GM19351 (cell line): ENCODE measurements around the gene SLC1A7.
"Not testable (repeated sequence)": the region's sequence is repeated elsewhere in the genome, so short reads cannot be mapped to it uniquely, and the experiment has no call there.

Experiments used
- ATAC-seq: cut with Tn5 transposase; IDR thresholded peaks from one replicate; pipeline ENCODE4 v1.9.1; 2021; ENCODE audit warnings: mild to moderate bottlenecking, moderate library complexity; ENCODE audit not compliant: unreplicated experiment

The SLC1A7 gene

GRCh38 chr1:53142226-53142853 lies at the start of gene SLC1A7:
TSS of gene SLC1A7 (minus strand) at chr1:53142638. CDS start at chr1:53142449, 189 bp downstream.
- no peak for ATAC-seq

GRCh38 chr1:53190210-53190611 lies 47.8 kb upstream of the SLC1A7 start:
- no peak for ATAC-seq

- ATAC-seq = no peak
These were observed 46.6 kb upstream of the SLC1A7 start for GRCh38 chr1:53189061-53189460.

GRCh38 chr1:53188099-53188498 lies 45.7 kb upstream of the SLC1A7 start:
- ATAC-seq = no peak

- ATAC-seq = no peak
These were observed 45.0 kb upstream of the SLC1A7 start for GRCh38 chr1:53187401-53187800.

- ATAC-seq = no peak
These were observed 44.1 kb upstream of the SLC1A7 start for GRCh38 chr1:53186533-53186932.

GRCh38 chr1:53185955-53186297 lies 43.5 kb upstream of the SLC1A7 start:
- ATAC-seq = not testable (repeated sequence)

GRCh38 chr1:53183095-53183990 lies 40.9 kb upstream of the SLC1A7 start:
- ATAC-seq = no peak

GRCh38 chr1:53182716-53183094 lies 40.3 kb upstream of the SLC1A7 start:
- ATAC-seq = no peak

GRCh38 chr1:53182111-53182593 lies 39.7 kb upstream of the SLC1A7 start:
- ATAC-seq = no peak

- ATAC-seq = no peak
These were observed 38.5 kb upstream of the SLC1A7 start for GRCh38 chr1:53180951-53181350.

- no peak for ATAC-seq
These were observed 37.8 kb upstream of the SLC1A7 start for GRCh38 chr1:53180226-53180625.

- ATAC-seq = no peak
These were observed 34.2 kb upstream of the SLC1A7 start for GRCh38 chr1:53176452-53177208.

- ATAC-seq = no peak
These were observed 32.8 kb upstream of the SLC1A7 start for GRCh38 chr1:53174971-53175913.

- no peak for ATAC-seq
These were observed 30.1 kb upstream of the SLC1A7 start for GRCh38 chr1:53172426-53173128.

GRCh38 chr1:53166912-53167311 lies 24.5 kb upstream of the SLC1A7 start:
- ATAC-seq = no peak

GRCh38 chr1:53166366-53166765 lies 23.9 kb upstream of the SLC1A7 start:
- ATAC-seq = no peak

GRCh38 chr1:53165408-53165961 lies 23.0 kb upstream of the SLC1A7 start:
- ATAC-seq = no peak

- ATAC-seq = no peak
These were observed 20.9 kb upstream of the SLC1A7 start for GRCh38 chr1:53163291-53163768.
